ENCODE data around the gene GAS2L1.

The GAS2L1 gene

GRCh38 chr22:29265305-29265704 lies 41.1 kb upstream of the GAS2L1 start:
- DNase-seq (ENCODE audit: low read depth, low spot score) = no peak
- Histone ChIP-seq H3K9me3 (ENCODE audit: low read depth, low read length) (no peaks in the 10 kb centered on the region), H3K27ac (no peak overlapping the region), H3K9ac (ENCODE audit: insufficient read length) (no peak overlapping the region), H3K4me3 (no peak overlapping the region), H3K36me3 (ENCODE audit: insufficient read depth, low read length) (peaks cover 43% of the 10 kb centered on the region)
- TF ChIP-seq FOXP2 (optimal IDR thresholded peaks at IDR 0.05; ENCODE audit: control extremely low read depth, extremely low read length, insufficient read depth) = no peak
- no peak for TF ChIP-seq EZH2 (IDR thresholded peaks at IDR 0.05)
- TF ChIP-seq POLR2AphosphoS5 (IDR thresholded peaks at IDR 0.05; ENCODE audit: borderline replicate concordance, low read depth, low read length) = no peak

DNA sequence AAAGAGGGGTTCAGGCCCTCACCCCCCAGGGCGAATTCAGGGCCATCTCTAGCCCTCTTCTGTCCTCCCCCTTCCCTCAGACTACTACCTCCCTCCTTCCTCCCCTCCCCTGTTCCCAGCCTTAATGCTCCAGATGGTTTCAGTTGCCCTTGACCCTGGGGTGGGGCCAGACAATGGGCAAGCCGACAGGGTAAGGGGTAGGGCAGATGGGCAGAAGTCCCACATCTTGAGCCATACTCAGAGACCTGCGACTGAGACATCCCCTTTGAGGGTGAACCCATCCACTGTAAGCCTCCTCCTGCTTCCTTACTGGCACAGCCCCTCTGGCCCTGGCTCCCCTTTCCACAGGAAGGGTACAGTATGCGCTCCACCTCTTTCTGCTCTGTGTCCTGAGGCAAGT lies 40.5 kb upstream of the GAS2L1 start:
- Histone ChIP-seq H3K4me3 (peak overlapping the region; percentile 99), H3K36me3 (ENCODE audit: insufficient read depth, low read length) (peaks cover 49% of the 10 kb centered on the region), H3K9me3 (ENCODE audit: low read depth, low read length) (no peaks in the 10 kb centered on the region), H3K9ac (ENCODE audit: insufficient read length) (peak overlapping the region; percentile 46), H3K27ac (0 out of 2 replicates have a peak overlapping the region, but pooled peaks have one; percentile 100)
- no peak for TF ChIP-seq FOXP2 (optimal IDR thresholded peaks at IDR 0.05; ENCODE audit: control extremely low read depth, extremely low read length, insufficient read depth)
- no peak for TF ChIP-seq POLR2AphosphoS5 (IDR thresholded peaks at IDR 0.05; ENCODE audit: borderline replicate concordance, low read depth, low read length)
- no peak for TF ChIP-seq EZH2 (IDR thresholded peaks at IDR 0.05)
- no peak for DNase-seq (ENCODE audit: low read depth, low spot score)

- Histone ChIP-seq H3K36me3 (ENCODE audit: insufficient read depth, low read length) (peaks cover 58% of the 10 kb centered on the region), H3K9ac (ENCODE audit: insufficient read length) (peak overlapping the region; percentile 100), H3K9me3 (ENCODE audit: low read depth, low read length) (no peaks in the 10 kb centered on the region), H3K27ac (peak overlapping the region; percentile 100), H3K4me3 (peak overlapping the region; percentile 99)
- TF ChIP-seq POLR2AphosphoS5 (IDR thresholded peaks at IDR 0.05; ENCODE audit: borderline replicate concordance, low read depth, low read length) (no peak; the same call in 1 of the 2 replicates), EZH2 (IDR thresholded peaks at IDR 0.05) (no peak), FOXP2 (optimal IDR thresholded peaks at IDR 0.05; ENCODE audit: control extremely low read depth, extremely low read length, insufficient read depth) (no peak)
- no peak for DNase-seq (ENCODE audit: low read depth, low spot score)
These were observed 39.6 kb upstream of the GAS2L1 start for GRCh38 chr22:29266564-29267461.

DNA sequence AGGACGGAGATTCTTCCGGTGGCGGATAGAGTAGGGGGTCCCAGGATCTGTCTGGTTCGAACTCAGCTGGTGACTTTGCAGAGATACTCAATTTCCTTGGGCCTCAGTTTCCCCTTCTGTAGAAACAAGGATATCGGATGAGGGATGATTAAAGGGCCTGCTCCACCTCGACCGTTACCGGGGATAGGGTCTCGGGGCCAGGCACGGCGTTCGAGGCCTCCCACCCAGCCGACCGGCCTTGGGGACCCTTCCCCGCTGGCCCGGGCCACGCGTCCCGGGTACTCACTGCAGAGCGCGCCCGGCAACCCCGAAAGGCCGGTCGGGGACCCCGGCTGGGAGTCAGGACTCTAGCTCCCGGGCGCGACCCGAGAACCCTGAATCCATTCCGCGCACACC lies 39.0 kb upstream of the GAS2L1 start:
- peak overlapping the region; percentile 99 for H3K4me3 ChIP-seq
- TF ChIP-seq EZH2 (IDR thresholded peaks at IDR 0.05) (no peak), POLR2AphosphoS5 (IDR thresholded peaks at IDR 0.05; ENCODE audit: borderline replicate concordance, low read depth, low read length) (no peak), FOXP2 (optimal IDR thresholded peaks at IDR 0.05; ENCODE audit: control extremely low read depth, extremely low read length, insufficient read depth) (no peak)
- peaks cover 65% of the 10 kb centered on the region for H3K36me3 ChIP-seq (ENCODE audit: insufficient read depth, low read length)
- no peaks in the 10 kb centered on the region for H3K9me3 ChIP-seq (ENCODE audit: low read depth, low read length)
- H3K27ac ChIP-seq = peak overlapping the region; percentile 100
- no peak for DNase-seq (ENCODE audit: low read depth, low spot score)
- H3K9ac ChIP-seq (ENCODE audit: insufficient read length) = peak overlapping the region; percentile 100

- peak within 1 kb of the TSS; percentile 99 for H3K4me3 ChIP-seq
These were observed 38.5 kb upstream of the GAS2L1 start, which contains the start of the genes EWSR1 and RHBDD3 for GRCh38 chr22:29267858-29268510. TSS of gene EWSR1 (plus strand) at chr22:29268268. CDS start at chr22:29268337, 69 bp downstream. TSS of gene RHBDD3 (minus strand) at chr22:29267981. CDS start at chr22:29265626, 2,355 bp downstream.

DNA sequence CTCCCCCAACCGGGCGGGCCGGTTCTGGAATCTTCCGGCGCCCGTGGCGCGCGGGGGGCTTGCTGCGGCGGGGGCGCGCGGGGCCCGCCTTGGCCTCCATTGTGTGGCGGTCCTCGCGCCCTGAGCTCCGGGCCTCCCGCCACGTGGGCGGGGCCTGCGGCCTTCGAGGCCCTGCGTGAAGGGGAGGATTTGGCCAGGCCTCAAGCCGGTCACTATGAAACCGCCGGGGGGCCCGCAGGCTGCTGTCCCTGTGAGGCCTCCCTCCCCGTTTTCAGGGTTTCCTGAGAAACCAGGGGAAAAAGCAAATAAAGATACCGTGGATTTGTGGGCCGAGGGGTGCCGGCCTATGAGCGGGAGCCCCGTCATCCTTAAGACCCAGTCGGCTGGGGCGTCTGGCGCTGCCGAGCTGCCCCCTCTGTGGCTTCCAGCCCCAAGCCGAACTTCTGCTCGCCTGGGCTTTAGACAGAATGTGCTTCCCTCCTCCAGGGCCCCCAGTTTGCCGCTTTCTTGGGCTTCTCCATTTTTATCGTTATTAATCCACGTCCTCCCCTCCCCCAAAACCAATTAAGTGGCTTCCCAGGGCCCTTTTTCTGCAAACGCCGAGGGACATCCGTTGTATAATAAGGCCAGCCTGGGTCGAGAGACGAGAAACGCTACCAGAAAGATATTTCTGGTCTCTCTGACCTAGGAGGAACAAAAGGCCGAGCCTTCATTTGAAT lies 37.8 kb upstream of the GAS2L1 start:
- peak overlapping the region; percentile 100 for H3K9ac ChIP-seq (ENCODE audit: insufficient read length)
- TF ChIP-seq POLR2AphosphoS5 (IDR thresholded peaks at IDR 0.05; ENCODE audit: borderline replicate concordance, low read depth, low read length) (no peak), EZH2 (IDR thresholded peaks at IDR 0.05) (no peak), FOXP2 (optimal IDR thresholded peaks at IDR 0.05; ENCODE audit: control extremely low read depth, extremely low read length, insufficient read depth) (no peak)
- no peak for DNase-seq (ENCODE audit: low read depth, low spot score)
- peak overlapping the region; percentile 100 for H3K27ac ChIP-seq
- H3K9me3 ChIP-seq (ENCODE audit: low read depth, low read length) = no peaks in the 10 kb centered on the region
- H3K4me3 ChIP-seq = peak overlapping the region; percentile 99
- peaks cover 74% of the 10 kb centered on the region for H3K36me3 ChIP-seq (ENCODE audit: insufficient read depth, low read length)

More at GRCh38 chr22:29267858-29268510, 38.5 kb upstream of the GAS2L1 start, which contains the start of the genes EWSR1 and RHBDD3:
- Histone ChIP-seq H3K36me3 (ENCODE audit: insufficient read depth, low read length) (peaks cover 70% of the 10 kb centered on the region), H3K9ac (ENCODE audit: insufficient read length) (peak within 1 kb of the TSS; percentile 100), H3K27ac (peak within 1 kb of the TSS; percentile 100), H3K9me3 (ENCODE audit: low read depth, low read length) (no peaks in the 10 kb centered on the region)
- peak; percentile 60 for DNase-seq (ENCODE audit: low read depth, low spot score)
- peak; percentile 89 for TF ChIP-seq POLR2AphosphoS5 (IDR thresholded peaks at IDR 0.05; ENCODE audit: borderline replicate concordance, low read depth, low read length)
- TF ChIP-seq FOXP2 (optimal IDR thresholded peaks at IDR 0.05; ENCODE audit: control extremely low read depth, extremely low read length, insufficient read depth) = no peak

- H3K9me3 ChIP-seq (ENCODE audit: low read depth, low read length) = no peaks in the 10 kb centered on the region
- no peak for TF ChIP-seq FOXP2 (optimal IDR thresholded peaks at IDR 0.05; ENCODE audit: control extremely low read depth, extremely low read length, insufficient read depth)
- TF ChIP-seq POLR2AphosphoS5 (IDR thresholded peaks at IDR 0.05; ENCODE audit: borderline replicate concordance, low read depth, low read length) = no peak
- no peak for TF ChIP-seq EZH2 (IDR thresholded peaks at IDR 0.05)
- peak overlapping the region; percentile 99 for H3K4me3 ChIP-seq
- no peak for DNase-seq (ENCODE audit: low read depth, low spot score)
- H3K9ac ChIP-seq (ENCODE audit: insufficient read length) = peak overlapping the region; percentile 100
- peak overlapping the region; percentile 100 for H3K27ac ChIP-seq
- H3K36me3 ChIP-seq (ENCODE audit: insufficient read depth, low read length) = peaks cover 74% of the 10 kb centered on the region
These were observed 37.2 kb upstream of the GAS2L1 start for GRCh38 chr22:29269230-29269604.
